Measurements from ENCODE around the gene POU2F2. TPM values are rescaled to one million over a fixed set of nuclear protein-coding genes. Genes with fewer than 3 reads are reported as not detected.

POU2F2 gene
- total RNA-seq, 1 experiment from 2014 or later, result 2.4 TPM

GRCh38 chr19:42152910-42153671 lies 20.8 kb upstream of the POU2F2 start:
- ChIA-PET POLR2A (ENCODE audit: unreplicated experiment) (no interaction called here), CTCF (no interaction called here)
- Histone ChIP-seq H3K4me2 (ENCODE audit: low read length) (no peak overlapping the region), H3K27me3 (ENCODE audit: low read length) (no peaks in the 10 kb centered on the region), H3K9me2 (replicated peaks; ENCODE audit: low read length) (no peaks in the 10 kb centered on the region), H3F3A (ENCODE audit: low read length, unreplicated experiment) (no peaks in the 10 kb centered on the region), H3K27ac (ENCODE audit: low read length) (no peak overlapping the region), H3K36me3 (ENCODE audit: low read depth, low read length) (no peaks in the 10 kb centered on the region), H2AFZ (ENCODE audit: low read length) (no peak overlapping the region), H3K4me3 (ENCODE audit: low read length) (no peak overlapping the region), H4K20me1 (ENCODE audit: low read length) (no peaks in the 10 kb centered on the region), H3K4me1 (ENCODE audit: insufficient read depth, low read length) (no peaks in the 10 kb centered on the region), H3K9ac (ENCODE audit: low read length) (no peak overlapping the region), H3K9me3 (ENCODE audit: low read length) (no peaks in the 10 kb centered on the region), H3K79me2 (ENCODE audit: low read length) (no peaks in the 10 kb centered on the region)
- TF ChIP-seq EZH2 (IDR thresholded peaks at IDR 0.05; ENCODE audit: low read length, unreplicated experiment) (no peak), EZH2phosphoT487 (IDR thresholded peaks at IDR 0.05; ENCODE audit: borderline replicate concordance, low read length) (no peak), CTCF (conservative IDR thresholded peaks at IDR 0.05; ENCODE audit: low read depth, low read length) (no peak)
- intact Hi-C loops (cut with micrococcal nuclease), result no loop called here
- ATAC-seq, result no peak
- BruUV-seq (replicated peaks), result no TSS peak
- DNase-seq, result no peak

DNA sequence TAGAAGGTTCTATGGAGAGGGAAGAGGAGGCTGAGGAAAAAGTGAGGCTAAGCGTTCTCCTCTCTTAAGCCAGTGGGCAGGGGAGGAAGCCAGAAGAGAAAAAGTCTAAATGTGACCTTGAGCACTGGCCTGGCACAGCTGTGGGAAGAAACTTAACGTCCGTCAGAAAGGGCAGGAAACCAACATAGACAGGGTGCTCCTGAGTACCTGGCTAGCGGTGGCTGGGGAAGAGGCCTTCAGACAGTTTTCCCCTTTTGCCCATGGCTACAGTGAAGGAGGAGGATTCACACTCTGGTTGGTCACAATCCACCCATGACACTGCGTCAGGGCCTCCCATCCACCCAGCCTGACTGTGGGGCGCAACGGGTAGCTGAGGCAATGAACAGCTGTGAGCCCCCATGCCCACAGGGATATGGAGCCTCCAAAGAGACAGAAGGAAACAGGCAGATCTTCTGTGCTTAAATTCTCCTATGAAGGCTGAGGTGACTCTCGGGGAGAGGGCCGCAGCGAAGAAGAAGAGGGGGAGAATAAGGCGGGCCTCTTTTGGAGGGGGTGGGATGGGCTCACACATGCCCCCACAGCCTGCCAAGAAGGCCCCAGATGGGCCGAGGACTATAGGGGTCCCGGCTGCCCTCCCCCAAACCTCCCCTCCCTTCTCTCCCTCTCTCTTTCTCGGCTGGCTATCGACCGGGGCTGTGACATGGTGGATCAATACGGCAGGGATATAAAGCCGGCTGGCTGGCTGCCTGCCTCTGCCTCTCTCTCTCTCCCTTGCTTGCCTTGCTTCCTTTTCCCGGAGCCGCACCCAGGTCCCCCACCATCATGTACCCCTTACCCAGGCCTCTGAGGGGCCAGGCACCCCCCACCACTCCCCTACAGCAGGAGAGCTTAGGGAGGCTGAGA lies 19.8 kb upstream of the POU2F2 start:
- ChIA-PET CTCF (no interaction called here), POLR2A (ENCODE audit: unreplicated experiment) (no interaction called here)
- no peak for TF ChIP-seq EZH2phosphoT487 (IDR thresholded peaks at IDR 0.05; ENCODE audit: borderline replicate concordance, low read length)
- no peak for TF ChIP-seq CTCF (conservative IDR thresholded peaks at IDR 0.05; ENCODE audit: low read depth, low read length)
- TF ChIP-seq EZH2 (IDR thresholded peaks at IDR 0.05; ENCODE audit: low read length, unreplicated experiment), result no peak
- no peak for ATAC-seq
- Histone ChIP-seq H3K4me2 (ENCODE audit: low read length) (no peak overlapping the region), H3K27ac (ENCODE audit: low read length) (no peak overlapping the region), H3K36me3 (ENCODE audit: low read depth, low read length) (no peaks in the 10 kb centered on the region), H3K4me1 (ENCODE audit: insufficient read depth, low read length) (no peaks in the 10 kb centered on the region), H3K79me2 (ENCODE audit: low read length) (no peaks in the 10 kb centered on the region), H3K9me2 (replicated peaks; ENCODE audit: low read length) (no peaks in the 10 kb centered on the region), H3K27me3 (ENCODE audit: low read length) (no peaks in the 10 kb centered on the region), H3K9ac (ENCODE audit: low read length) (no peak overlapping the region), H3F3A (ENCODE audit: low read length, unreplicated experiment) (no peaks in the 10 kb centered on the region), H3K4me3 (ENCODE audit: low read length) (no peak overlapping the region), H4K20me1 (ENCODE audit: low read length) (no peaks in the 10 kb centered on the region), H3K9me3 (ENCODE audit: low read length) (no peaks in the 10 kb centered on the region), H2AFZ (ENCODE audit: low read length) (no peak overlapping the region)
- DNase-seq, result no peak
- BruUV-seq (replicated peaks), result no TSS peak
- intact Hi-C loops (cut with micrococcal nuclease), result no loop called here
